GM21360 (cell line): ENCODE data around the gene DCAF6.

ENCODE experiments used
- ATAC-seq: cut with Tn5 transposase; IDR thresholded peaks from one replicate; pipeline ENCODE4 v1.9.1; 2021; ENCODE audit warnings: mild to moderate bottlenecking, moderate library complexity; ENCODE audit not compliant: unreplicated experiment

Gene DCAF6

DNA sequence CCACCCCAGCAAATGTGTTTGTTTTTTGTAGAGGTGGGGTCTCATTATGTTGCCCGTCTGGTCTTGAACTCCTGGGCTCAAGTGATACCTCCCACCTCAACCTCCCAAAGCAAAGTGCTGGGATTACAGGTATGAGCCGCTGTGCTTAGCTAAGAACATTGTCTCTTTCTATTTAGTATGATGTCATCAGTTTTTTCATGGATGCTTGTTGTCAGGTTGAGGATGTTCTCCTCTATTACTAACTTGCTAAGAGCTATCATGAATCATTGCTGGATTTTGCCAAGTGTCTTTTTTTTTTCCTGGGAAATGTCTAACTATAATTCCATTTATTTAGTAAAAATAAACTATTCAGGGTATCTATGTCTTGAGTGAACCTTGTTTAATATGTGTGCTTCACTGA lies 19.4 kb downstream of the DCAF6 start:
- no peak for ATAC-seq

GRCh38 chr1:167957710-167958109 lies 21.2 kb downstream of the DCAF6 start:
- no peak for ATAC-seq

- ATAC-seq, result no peak
Measured at GRCh38 chr1:167964646-167965045, 28.2 kb downstream of the DCAF6 start.

DNA sequence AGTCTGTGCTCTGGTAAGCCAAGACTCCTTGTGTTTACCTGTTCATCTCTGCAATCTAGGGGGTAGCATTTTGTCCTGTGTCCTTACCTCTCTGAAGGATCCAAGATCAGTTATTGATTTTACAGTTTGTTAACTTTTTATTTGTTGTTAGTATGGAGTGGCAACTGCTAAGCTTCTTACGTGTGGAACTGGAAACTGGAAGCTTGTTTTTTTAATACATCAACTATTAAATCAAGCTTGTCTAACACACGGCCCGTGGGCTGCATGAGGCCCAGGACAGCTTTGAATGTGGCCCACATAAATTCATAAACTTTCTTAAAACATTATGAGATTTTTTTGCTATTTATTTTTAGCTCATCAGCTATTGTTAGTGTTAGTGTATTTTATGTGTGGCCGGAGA lies 29.6 kb downstream of the DCAF6 start:
- ATAC-seq, result no peak

DNA sequence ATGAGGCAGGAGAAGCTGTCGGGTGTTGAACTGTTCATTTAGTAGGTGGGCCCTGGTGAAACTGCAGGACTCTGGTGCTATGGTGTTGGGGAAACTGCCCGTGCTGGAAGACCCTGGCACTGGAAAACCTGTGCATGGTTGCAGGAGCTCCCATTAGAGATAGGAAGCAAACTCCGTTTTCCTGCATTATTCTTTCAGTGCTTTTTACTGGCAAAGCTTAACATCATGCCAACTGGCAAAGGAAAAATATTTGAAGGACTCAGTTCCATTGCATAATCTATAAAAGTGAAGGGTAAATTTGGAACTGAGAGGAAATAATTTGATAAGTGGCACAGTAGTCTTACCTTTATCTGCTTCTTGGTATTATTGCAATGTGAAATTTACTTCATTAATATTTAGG lies 32.1 kb downstream of the DCAF6 start:
- no peak for ATAC-seq

GRCh38 chr1:167973832-167974231 lies 37.3 kb downstream of the DCAF6 start:
- no peak for ATAC-seq

DNA sequence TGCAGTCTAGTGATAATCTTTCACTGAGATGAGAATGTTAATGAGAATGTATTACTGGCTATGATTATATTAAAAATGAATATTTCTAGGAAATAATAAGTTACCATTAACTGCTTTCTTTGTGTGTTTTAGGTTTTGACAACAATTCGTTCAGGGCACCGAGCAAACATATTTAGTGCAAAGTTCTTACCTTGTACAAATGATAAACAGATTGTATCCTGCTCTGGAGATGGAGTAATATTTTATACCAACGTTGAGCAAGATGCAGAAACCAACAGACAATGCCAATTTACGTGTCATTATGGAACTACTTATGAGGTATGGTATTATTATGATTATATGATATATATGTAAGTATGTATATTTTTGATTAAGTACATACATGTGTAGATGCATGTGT lies 38.2 kb downstream of the DCAF6 start:
- ATAC-seq, result no peak

DNA sequence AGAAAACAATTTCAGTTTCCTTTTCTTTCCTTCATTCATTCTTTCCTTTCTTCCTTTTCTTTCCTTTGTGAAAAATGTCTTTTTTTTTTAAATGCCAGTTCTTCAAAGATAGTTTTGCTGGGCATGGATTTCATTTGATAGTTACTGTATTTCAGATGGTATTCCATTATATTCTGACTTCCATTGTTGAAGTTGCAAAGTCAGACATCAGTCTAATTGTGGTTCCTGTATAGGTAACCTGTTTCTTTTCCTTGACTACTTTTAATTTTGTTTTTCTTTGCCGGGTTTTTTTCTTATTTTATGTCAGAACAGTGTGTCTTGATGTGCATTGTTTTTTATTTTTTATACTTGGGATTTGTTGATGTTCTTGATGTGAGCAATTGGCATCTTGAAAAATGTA lies 40.8 kb downstream of the DCAF6 start:
- no peak for ATAC-seq

DNA sequence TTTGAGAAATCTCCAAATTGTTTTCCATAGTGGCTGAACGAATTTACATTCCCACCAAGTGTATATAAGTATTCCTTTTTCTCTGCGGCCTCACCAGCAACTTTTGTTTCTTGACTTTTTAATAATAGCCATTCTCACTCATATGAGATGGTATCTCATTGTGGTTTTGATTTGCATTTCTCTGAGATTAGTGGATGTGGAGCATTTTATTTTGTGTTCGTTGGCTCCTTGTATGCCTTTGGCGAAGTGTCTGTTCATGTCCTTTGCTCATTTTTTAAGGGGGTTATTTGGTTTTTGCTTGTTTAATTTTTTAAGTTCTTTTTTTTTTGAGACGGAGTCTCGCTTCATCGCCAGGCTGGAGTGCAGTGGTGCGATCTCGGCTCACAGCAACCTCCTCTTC lies 45.5 kb downstream of the DCAF6 start:
- no peak for ATAC-seq

DNA sequence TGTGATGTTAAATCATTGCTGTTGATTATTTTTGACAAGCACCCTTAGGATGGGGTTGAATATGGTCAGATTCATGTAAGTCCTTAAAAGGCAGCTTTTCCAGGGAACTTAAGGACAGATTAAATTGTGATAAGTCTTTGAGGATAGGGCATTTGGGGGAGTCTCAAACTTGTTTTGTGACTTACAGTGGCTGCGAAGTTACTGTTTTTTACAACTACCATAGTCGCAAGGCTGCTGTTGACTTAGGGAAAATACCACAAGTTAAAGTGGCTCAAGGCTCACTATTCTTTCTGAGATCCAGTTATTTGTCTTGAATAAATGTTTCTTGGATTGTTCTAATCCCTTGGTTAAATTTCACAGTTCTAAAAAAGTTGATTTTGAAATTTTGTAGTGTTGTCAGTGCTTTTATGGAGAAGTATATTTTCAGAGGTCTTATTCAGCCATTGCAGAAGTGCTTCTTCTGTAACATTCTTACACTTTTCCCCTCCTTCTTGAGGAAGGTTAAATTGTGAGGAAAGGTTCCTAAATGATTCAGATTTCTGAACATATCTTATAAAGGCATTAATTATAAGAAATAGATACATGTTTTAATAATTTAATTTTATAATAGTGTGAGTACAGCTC lies 47.4 kb downstream of the DCAF6 start:
- no peak for ATAC-seq

GRCh38 chr1:167984886-167985489 lies 48.5 kb downstream of the DCAF6 start:
- no peak for ATAC-seq

GRCh38 chr1:167987174-167987573 lies 50.7 kb downstream of the DCAF6 start:
- ATAC-seq, result no peak

- no peak for ATAC-seq
Measured at GRCh38 chr1:167991546-167991945, 55.1 kb downstream of the DCAF6 start.

DNA sequence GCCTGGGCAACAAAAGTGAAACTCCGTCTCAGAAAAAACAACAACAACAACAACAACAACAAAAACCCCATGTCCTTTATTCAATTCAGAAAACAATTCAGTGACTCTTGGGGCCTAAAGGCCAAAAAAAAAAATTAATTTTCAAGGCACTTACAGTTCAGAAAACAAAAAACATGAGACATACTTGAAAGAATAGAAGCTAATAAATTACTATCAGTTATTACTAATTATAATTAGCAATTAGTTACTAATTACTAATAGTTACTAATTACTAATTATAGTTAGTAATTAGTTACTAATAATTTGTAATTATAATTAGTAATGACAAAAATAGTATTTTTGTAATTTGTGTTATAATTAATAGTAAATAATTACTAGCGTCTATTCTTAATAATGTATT lies 57.2 kb downstream of the DCAF6 start:
- no peak for ATAC-seq

DNA sequence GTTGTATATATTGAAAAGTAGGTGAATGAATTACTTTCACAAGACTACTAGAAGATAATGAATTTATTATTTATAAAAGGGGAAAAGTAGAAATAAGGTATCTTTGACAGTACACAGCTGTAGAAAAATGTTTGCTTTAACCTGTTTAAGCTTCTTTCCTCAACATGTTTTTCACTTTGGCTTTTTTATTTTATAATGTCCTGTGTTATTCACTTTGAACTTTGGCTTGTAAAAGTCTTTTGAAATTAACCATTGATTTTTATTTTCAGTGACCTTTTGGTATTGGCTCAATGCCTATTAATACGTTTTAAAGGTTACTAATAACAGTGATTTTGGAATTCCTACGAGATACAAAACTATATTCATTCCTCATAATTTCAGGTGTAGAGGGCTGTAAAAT lies 58.1 kb downstream of the DCAF6 start:
- ATAC-seq, result no peak

GRCh38 chr1:167995038-167995437 lies 58.6 kb downstream of the DCAF6 start:
- ATAC-seq, result no peak

GRCh38 chr1:167996266-167996665 lies 59.8 kb downstream of the DCAF6 start:
- ATAC-seq, result no peak

DNA sequence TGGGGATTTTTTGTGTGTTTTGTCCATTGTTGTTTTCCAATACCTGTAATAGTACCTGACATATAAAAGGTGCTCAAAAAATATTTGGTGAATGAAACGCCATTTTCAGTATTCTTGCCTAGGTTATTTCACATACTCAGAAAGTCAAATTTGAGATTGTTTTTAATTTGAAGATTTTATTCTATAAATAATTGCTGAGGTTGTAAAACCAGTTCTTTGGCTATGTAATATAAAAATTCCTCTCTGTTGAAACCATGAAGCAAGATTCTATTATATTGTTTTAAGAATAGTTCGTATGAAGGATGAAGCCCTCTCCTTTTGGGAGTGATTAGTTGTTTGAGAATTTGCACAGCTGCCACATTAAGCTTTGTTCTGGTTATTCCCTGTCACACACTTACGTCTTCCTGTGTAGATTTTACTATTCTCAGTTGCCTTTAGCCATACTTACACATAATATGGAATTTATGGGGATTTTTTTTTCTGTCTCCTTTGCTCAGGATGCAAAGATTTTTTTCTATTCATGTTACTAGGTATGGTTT lies 60.6 kb downstream of the DCAF6 start:
- no peak for ATAC-seq

- no peak for ATAC-seq
Measured at GRCh38 chr1:167999877-168000276, 63.4 kb downstream of the DCAF6 start.

- no peak for ATAC-seq
Measured at GRCh38 chr1:168000656-168001055, 64.2 kb downstream of the DCAF6 start.

- no peak for ATAC-seq
Measured at GRCh38 chr1:168001213-168001612, 64.7 kb downstream of the DCAF6 start.

- no peak for ATAC-seq
Measured at GRCh38 chr1:168004531-168004930, 68.0 kb downstream of the DCAF6 start.

GRCh38 chr1:168005529-168005928 lies 69.0 kb downstream of the DCAF6 start:
- no peak for ATAC-seq
